ENCODE data around the gene CCR2.

DNA sequence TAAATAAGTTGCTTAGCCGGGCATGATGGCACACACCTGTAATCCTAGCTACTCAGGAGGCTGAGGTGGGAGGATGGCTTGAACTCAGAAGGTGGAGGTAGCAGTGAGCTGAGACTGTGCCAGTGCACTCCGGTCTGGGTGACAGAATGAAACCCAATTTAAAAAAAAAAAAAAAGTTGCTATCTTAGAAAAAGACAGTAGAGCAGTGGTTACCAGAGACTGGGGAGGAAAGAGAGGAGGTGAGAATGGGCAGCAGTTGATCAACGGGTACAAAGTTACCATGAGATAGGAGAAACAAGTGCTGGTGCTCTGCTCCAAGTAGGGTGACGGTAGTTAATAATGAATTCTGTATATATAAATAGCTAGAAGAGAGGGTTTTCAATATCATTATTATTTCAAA, 821 bp upstream of the CCR2 start:
- no peak for TF ChIP-seq ZNF565 (CRISPR knock-in tag; conservative IDR thresholded peaks at IDR 0.05; ENCODE audit: low read depth)
- TF ChIP-seq, protein P1, sequence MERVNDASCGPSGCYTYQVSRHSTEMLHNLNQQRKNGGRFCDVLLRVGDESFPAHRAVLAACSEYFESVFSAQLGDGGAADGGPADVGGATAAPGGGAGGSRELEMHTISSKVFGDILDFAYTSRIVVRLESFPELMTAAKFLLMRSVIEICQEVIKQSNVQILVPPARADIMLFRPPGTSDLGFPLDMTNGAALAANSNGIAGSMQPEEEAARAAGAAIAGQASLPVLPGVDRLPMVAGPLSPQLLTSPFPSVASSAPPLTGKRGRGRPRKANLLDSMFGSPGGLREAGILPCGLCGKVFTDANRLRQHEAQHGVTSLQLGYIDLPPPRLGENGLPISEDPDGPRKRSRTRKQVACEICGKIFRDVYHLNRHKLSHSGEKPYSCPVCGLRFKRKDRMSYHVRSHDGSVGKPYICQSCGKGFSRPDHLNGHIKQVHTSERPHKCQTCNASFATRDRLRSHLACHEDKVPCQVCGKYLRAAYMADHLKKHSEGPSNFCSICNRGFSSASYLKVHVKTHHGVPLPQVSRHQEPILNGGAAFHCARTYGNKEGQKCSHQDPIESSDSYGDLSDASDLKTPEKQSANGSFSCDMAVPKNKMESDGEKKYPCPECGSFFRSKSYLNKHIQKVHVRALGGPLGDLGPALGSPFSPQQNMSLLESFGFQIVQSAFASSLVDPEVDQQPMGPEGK (CRISPR knock-in tag; IDR thresholded peaks at IDR 0.05; ENCODE audit: borderline replicate concordance): no peak
- TF ChIP-seq ESRRG (CRISPR knock-in tag; IDR thresholded peaks at IDR 0.05): no peak
- TF ChIP-seq, protein P2, sequence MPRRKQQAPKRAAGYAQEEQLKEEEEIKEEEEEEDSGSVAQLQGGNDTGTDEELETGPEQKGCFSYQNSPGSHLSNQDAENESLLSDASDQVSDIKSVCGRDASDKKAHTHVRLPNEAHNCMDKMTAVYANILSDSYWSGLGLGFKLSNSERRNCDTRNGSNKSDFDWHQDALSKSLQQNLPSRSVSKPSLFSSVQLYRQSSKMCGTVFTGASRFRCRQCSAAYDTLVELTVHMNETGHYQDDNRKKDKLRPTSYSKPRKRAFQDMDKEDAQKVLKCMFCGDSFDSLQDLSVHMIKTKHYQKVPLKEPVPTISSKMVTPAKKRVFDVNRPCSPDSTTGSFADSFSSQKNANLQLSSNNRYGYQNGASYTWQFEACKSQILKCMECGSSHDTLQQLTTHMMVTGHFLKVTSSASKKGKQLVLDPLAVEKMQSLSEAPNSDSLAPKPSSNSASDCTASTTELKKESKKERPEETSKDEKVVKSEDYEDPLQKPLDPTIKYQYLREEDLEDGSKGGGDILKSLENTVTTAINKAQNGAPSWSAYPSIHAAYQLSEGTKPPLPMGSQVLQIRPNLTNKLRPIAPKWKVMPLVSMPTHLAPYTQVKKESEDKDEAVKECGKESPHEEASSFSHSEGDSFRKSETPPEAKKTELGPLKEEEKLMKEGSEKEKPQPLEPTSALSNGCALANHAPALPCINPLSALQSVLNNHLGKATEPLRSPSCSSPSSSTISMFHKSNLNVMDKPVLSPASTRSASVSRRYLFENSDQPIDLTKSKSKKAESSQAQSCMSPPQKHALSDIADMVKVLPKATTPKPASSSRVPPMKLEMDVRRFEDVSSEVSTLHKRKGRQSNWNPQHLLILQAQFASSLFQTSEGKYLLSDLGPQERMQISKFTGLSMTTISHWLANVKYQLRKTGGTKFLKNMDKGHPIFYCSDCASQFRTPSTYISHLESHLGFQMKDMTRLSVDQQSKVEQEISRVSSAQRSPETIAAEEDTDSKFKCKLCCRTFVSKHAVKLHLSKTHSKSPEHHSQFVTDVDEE (CRISPR knock-in tag; IDR thresholded peaks at IDR 0.05): no peak
- TF ChIP-seq RARB (CRISPR knock-in tag; IDR thresholded peaks at IDR 0.05): no peak
- TF ChIP-seq PPARA (CRISPR knock-in tag; IDR thresholded peaks at IDR 0.05; ENCODE audit: borderline replicate concordance): no peak
- TF ChIP-seq, protein P3, sequence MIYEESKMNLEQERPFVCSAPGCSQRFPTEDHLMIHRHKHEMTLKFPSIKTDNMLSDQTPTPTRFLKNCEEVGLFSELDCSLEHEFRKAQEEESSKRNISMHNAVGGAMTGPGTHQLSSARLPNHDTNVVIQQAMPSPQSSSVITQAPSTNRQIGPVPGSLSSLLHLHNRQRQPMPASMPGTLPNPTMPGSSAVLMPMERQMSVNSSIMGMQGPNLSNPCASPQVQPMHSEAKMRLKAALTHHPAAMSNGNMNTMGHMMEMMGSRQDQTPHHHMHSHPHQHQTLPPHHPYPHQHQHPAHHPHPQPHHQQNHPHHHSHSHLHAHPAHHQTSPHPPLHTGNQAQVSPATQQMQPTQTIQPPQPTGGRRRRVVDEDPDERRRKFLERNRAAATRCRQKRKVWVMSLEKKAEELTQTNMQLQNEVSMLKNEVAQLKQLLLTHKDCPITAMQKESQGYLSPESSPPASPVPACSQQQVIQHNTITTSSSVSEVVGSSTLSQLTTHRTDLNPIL (CRISPR knock-in tag; IDR thresholded peaks at IDR 0.05; ENCODE audit: low read depth): no peak
- no peak for TF ChIP-seq ZFP30 (CRISPR knock-in tag; IDR thresholded peaks at IDR 0.05)
- no peak for TF ChIP-seq ZC3H10 (CRISPR knock-in tag; IDR thresholded peaks at IDR 0.05)
- TF ChIP-seq ZNF70 (CRISPR knock-in tag; IDR thresholded peaks at IDR 0.05): no peak
- TF ChIP-seq, protein P4, sequence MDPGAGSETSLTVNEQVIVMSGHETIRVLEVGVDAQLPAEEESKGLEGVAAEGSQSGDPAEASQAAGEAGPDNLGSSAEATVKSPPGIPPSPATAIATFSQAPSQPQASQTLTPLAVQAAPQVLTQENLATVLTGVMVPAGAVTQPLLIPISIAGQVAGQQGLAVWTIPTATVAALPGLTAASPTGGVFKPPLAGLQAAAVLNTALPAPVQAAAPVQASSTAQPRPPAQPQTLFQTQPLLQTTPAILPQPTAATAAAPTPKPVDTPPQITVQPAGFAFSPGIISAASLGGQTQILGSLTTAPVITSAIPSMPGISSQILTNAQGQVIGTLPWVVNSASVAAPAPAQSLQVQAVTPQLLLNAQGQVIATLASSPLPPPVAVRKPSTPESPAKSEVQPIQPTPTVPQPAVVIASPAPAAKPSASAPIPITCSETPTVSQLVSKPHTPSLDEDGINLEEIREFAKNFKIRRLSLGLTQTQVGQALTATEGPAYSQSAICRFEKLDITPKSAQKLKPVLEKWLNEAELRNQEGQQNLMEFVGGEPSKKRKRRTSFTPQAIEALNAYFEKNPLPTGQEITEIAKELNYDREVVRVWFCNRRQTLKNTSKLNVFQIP (CRISPR knock-in tag; IDR thresholded peaks at IDR 0.05; ENCODE audit: borderline replicate concordance, low read depth): no peak
- TF ChIP-seq TOX (CRISPR knock-in tag; IDR thresholded peaks at IDR 0.05; ENCODE audit: borderline replicate concordance): no peak
- no peak for TF ChIP-seq ZFP3 (CRISPR knock-in tag; IDR thresholded peaks at IDR 0.05)
